SKM-1 treated with dmso at 0.1 percent for 144 hours (cell line): ENCODE measurements around the gene DNAJC13.
"Not testable (repeated sequence)": the region's sequence is repeated elsewhere in the genome, so short reads cannot be mapped to it uniquely, and the experiment has no call there.

Source experiments
- DNase-seq: peaks from one replicate; lab custom pipeline; 2025; ENCODE audit not compliant: unreplicated experiment; lab: John Stamatoyannopoulos, UW

Gene DNAJC13

DNA sequence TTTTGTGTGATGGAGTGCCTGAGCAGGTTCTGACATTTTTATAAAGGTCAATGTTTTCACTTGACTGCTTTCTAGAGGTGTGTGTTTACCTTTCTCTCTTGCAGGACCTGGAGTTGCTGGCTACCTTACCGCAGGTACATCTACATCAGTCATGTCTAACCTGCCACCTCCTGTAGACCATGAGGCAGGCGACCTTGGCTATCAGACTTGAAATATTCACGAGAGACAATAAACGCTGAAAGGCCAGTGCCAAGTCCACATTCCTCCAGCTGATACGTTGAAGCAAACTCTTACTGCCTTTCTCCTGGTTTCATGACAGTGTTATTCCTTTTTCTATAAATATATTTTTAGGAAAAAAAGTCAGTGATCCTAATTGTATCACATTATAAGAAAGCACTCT is 120.8 kb downstream of the DNAJC13 start:
- no peak for DNase-seq

DNA sequence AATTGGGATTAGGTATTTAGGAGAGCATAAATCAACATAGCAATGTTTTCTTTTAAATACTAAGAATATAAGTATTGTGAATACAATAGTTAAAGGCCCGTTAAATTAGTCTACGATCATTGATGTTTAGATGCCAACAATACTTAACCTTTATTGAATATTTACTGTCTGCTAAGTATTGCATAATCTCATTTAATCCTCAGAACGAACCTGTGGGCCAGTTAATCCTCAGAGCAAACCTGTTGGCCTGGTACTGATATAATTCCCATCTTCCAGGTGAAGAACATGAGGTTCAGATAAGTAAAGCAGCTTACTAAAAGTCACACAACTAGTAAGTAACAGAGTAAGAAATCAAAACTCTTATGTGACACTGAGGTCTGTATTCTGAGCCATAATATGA is 122.4 kb downstream of the DNAJC13 start:
- no peak for DNase-seq

DNA sequence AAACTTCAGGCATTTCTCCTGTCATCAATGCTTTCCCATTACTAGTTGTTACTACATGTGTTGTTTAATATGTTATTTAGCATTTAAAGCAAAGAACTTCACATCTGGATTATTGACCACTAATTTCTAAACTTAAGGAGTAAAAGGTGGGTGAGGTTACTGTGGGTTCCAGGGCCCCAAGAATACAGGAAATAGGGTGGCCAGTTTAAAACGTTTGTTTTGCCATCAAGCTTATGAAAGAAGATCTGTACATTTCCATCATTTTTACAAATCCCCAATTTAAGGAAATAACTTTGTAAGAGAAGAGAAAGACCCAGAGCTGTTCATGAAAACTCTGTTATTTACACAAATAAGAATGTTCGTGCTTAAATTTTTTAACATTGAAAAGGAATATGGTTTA is 125.3 kb downstream of the DNAJC13 start:
- no peak for DNase-seq

DNA sequence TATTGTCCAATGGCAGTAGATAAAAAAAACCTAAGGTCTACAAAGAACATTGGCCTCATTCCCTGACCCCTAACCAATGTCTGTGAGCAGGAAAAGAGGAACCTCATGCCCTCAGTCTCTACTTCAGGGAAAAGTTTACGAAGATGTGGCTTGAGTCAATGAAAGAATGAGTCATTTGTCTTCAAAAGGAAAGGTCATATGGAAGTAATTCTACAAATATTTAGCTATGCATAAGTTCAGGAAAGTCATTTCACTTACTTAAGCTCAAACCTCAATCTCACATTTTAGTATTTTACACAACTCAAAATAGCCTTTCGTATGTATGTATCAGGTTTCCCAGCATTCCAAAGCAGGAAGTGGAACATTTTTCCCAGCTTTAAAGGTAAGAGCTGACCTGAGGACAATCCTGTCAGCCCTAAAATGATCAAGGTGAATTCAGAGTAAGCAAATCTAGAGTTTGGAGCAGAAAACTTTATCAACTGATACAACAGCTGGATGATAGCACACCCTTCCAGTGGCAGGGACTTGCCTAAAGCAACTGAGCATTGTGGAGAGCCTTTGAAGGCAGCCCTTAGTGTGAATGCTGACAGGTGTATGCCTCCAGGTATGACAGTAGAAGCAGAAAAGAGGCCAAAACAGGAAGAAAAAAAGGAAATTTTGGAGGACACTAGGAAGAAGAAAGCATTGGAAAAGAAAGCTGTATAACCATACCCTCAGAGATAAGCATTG is 125.9 kb downstream of the DNAJC13 start:
- peak; percentile 68 for DNase-seq

DNA sequence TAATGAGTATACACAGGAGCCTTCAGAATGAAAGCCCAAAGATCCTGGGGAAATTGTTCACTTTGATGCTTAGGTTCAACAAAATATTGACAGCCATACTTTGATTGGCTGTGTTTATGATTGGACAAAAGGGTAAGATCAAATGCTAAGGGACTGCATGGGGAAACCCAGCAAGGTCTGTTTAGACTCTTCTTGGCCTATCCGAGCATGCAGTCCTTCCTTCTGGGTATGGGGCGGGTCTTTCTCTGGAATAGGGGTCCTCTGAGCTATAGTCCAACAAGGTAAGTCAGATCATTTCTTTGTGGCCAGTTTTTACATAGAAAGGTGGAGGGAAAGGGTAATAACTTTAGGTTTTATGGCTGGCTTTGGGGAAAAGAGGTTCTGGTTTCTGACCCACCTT is 126.8 kb downstream of the DNAJC13 start:
- no peak for DNase-seq

DNA sequence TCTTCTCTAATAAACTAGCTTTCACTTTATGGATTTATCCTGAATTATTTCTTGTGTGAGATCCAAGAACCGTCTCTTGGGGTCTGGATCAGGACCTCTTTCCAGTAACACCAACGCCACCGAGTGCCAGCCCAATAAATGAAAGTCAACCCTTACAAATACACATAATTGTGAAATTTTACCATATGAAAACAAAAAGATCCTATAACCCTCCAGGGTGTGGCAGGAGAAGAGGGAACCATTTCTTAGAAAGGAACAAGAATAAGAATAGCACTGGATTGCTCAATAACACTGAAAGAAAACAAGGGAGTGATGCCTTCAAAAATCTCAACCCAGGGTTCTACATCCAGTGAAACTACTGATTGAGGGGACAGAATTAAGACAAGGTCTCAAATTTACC is 128.2 kb downstream of the DNAJC13 start:
- peak; percentile 26 for DNase-seq

DNA sequence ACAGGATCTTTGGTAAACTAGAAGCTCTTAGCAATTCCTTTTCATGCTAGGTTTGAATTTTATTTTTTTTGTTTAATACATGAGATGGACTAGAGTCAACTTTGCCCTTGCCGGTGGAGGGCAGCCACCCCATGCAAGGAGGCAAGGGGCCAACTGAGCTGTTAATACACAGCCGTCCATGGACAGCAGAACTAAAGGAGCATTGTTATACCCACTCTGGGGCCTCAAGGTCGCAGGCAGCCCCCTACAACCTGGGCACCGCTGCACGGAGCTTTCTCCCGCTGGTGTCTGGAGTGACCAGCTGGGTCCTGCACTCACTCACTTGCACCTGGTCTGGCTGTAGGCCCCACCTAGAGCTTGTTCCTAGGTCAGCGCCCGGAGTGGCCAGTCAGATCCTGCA is 131.9 kb downstream of the DNAJC13 start:
- no peak for DNase-seq

DNA sequence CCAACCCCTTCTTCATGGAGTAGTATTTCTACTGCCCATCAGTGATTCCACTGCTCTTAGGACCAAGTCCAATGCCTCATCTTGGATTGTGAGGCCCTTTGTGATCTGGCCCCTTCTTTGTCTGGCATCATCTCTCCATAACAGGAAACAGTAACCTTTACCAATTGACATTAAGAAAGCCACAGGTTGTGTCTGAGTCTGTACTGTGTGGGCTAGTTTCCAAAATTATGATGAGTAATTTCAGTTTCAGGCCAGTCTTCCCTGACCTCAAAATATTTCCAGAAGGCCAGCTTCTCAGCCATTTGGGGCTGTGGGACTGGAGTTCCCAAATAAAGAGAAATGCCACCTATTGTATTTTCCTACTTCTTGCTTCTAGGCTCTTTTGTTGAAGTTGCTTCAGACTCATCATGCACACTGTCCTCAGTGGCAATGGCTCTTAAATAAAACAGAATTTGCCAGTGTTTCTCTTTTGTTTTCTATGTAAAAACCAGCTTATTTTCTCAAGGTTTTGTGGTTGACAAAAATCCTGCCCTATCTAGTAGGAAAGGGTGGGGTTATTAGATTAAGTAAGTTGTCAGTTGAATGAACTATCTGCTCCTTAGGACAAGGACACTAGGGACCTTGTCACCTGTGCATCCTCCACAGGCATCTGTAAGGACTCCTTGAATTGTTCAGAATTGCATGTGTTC is 132.7 kb downstream of the DNAJC13 start:
- DNase-seq = no peak

DNA sequence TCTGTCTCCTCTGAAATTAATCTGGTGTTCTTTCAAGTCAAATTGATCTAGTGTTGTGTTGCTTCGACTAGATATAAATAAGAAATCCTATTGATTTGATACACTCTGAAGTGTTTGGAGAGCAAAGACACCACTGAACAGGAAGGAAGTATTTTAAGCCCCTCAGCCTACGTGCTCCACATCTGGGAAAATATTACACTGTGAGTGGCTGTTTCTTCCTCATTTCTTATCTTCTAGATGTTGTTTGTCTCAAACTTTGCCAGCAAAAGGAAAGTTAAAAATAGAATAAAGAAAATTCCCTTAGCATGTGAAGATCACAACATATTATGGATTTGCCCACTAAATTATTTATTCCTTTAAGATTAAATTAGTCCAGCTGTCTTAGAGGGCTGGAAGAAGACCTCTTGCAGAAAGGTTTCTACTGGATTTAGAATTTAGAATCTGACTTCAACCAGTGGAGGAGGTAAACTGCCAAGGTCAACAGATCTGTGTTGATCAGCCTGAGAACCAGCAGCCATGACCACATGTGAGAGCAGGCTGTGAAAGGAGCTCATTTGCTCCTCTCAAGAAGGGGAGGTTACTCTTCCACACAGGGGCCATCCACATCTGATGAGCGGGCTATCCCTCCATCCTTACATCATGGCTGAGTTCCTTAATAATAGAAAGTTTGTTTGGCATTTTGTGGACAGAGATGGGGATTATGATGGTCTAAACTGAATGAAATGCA is 133.4 kb downstream of the DNAJC13 start:
- DNase-seq = peak; percentile 20

DNA sequence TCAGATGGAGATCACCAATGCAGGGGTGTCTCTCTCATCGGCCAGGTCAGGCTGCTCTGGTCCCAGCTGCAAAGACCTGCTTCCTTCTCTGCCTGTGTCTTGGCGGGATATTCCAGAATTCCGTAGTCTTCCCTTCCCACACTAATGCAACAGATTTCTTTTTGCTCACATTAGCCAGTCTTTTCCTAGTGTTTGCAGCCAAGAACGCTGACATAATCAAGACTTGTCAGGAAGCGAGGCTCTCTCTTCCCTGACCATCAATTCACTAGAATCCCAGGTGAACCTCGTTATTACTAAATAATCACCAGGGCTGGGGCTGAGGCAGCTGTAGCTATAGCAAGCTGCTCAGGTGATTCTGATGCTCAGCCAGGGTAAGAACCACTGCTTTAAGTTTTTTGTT is 136.5 kb downstream of the DNAJC13 start:
- DNase-seq = no peak

DNA sequence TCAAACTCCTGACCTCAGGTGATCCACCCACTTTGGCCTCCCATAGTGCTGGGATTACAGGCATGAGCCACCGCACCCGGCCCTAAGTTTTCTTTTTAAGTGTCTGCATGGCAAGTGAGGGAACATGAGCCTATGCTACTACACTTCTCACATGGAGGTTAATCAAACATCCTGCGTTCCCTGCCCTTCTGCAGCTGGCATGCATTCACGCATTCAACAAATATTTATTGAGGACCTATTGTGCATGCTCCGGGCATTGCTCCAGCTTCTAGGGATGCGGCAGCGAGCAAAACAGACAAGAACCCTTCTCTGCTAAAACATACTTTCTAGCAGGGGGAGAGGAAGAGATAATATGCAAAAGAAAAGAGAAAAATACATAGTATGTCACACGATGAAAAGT is 137.1 kb downstream of the DNAJC13 start:
- DNase-seq = no peak

DNA sequence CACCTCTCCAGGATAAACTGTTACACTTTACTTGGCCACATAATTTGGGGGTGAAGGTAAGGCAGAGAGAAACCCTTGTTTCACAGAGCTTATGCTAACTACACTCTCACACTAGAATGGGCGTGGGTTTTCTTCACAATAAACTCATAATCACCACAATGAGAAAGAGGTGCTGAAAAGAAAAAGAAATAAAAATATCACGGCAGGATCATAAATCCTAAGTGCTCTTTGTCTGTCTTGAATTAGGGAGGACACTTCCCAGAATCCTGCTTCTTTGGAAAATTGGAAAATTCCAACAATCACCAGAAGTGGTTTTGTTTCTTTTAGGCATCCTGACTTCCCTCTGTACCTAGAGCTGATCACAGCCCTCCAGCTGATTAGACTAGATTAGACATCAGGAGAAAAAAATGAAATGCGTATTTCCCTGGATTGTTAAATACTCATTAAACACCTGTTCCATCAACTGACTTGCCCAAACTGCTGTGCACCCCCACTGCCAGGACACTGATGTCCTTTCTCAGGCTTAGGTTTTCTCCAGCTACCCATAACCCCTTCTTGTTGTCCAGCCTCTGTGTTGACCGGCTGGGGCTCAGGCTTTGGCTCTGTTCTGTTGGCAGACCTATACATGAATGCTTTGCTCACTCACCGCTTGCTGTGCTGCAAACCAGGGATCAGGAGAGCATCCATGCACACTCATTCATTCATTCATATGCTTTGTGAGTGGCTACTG is 138.2 kb downstream of the DNAJC13 start:
- DNase-seq = no peak

DNA sequence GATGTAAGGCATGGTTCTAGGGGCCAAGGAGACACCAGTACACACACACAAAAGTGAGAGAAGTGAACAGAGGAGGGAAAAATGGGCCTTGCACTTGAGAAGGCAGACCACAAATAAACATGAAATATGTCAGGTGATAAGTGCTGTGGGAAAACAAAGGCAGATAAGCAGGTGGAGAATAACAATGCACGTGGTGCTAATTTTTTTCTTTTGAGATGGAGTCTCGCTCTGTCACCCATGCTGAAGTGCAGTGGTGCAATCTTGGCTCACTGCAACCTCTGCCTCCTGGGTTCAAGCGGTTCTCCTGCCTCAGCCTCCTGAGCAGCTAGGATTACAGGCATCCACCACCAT is 138.7 kb downstream of the DNAJC13 start:
- DNase-seq = not testable (repeated sequence)

DNA sequence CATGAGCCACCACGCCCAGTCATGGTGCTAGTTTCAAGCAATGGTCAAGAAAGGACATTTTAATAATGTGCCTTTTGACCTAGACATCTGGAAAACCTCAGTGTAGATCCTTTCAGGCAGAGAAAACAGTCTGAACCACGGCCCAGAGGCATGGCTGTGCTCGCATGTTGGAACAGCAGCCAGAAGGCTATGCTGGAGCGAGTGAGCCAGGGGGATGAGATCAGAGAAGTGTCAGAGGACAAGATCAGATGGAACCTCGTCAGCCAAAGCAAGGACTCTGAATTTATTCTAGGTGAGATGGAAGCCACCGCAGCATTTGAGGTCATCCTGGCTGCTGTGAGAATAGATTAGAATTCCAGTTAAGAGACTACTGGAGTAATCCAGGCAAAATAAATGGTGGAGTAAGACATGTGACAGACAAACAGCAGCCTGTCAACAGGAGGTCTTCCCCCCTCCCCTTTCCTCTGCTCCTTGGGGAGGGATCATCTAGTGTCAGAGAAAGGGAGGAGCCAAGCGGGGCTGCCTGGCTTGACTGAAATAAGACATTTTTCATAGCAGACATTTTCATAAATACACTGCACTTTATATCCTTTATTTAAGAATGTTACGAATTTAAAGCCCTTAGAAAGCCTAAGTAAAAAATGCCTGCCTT is 139.3 kb downstream of the DNAJC13 start:
- no peak for DNase-seq

DNA sequence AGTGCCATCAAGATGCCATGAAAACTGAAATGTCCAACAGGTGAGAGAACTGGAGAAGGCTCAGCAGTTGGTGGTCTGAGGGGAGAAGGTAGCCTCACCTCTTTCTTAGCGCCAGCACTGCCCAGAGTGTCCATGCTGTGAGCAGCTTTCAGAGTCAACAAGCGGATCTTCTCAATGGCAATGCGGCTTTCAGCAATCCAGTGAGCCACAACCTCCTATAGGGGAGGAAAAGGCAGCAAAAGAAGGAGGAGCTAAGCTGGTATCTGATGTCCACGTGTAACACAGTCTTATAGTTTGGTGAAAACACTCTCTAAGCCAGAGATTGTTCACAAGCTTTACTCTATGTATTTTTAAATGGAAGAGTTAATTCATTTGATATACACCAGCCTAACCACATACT is 143.7 kb downstream of the DNAJC13 start:
- DNase-seq = no peak

DNA sequence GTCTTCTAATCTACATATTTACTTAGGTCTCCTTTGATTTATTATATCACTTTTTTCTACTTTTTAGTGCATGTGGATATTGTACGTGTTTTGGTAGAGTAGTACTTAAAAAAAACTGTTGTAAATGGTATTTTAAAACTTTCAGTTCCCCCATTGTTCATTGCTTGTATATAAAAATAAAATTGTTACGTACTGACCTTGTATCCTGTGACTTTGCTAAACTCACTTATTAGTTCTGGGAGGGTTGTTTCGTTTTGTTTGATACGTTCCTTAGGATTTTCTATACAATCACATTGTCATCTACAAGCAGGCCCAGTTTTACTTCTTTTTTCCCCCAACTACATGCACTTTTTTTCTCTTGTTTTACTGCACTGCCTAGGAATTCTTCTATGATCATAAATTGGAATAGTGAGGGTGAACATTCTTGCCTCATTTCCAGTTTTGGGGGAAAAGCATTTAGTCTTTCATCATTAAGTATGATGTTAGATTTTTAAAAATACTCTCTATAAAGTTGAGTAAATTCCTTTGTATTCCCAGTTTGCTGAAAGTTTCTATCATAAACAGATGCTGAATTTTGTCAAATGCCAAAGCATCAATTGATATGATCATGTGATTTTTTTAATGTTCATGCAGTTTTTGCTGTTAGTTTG is 146.2 kb downstream of the DNAJC13 start:
- DNase-seq = no peak

DNA sequence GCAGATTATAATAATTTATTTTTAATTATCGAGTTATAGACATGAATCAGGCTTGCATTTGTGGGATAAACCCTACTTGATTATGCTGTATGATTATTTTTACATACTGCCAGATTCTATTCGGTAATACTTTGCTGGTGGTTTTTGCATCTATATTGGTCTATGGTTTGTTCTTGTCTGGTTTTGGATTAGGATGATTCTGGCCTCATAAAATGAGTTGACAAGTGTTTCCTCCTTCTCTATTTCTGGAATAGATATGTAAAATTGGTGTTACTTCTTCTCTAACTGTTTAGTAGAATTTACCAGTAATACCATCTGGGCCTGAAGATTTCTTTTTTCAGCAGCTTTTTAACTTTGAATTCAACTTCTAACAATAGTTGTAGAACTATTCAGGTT is 146.8 kb downstream of the DNAJC13 start:
- DNase-seq = no peak

DNA sequence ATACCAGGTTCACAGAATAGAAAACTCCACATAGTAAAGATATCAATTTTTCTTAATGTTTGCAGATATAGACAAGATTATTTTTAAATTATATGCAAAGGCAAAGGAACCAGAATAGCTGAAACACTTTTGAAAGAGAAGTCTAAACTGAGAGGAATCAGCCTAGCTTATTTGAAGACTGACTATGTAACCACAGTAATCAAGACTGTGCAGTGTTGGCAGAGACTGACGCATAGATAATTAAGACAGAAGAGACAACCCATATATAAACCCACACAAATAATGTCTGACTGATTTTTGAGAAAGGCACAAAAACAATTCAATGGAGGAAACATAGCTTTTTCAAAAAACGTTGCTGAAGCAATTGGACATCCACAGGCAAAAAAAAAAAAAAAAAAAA is 151.1 kb downstream of the DNAJC13 start:
- no peak for DNase-seq

DNA sequence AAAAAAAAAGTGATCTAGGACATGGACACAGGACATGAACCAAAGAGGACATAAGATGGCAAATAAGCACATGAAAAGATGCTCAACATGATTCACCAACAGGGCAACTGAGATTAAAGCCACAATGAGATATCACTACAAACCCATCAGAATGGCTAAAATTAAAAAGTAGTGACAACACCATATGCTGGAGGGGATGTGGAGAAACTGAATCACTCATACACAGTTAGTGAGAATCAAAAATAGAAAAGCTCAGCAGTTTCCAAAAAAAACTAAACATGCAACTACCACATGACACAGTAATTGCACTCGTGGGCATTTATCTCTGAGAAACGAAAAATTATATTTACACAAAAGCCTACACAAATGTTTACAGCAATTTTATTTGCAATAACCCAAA is 151.9 kb downstream of the DNAJC13 start:
- no peak for DNase-seq

DNA sequence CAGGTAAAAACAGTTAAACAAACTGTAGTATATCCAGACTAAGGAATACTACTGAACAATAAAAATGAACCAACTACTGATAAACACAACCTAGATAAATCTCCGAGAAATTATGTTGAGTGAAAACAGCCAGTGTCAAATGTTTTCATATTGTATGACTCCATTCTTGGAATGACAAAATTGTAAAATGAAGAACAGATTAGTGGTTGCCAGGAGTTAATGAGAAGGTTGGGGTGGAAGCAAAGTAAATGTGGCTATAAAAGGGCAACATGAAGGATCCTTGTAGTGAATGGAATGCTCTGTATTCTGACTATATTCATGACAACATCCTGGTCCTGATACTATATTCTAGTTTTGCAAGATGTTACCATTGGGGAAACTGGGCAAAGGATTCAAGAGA is 152.3 kb downstream of the DNAJC13 start:
- DNase-seq = no peak

DNA sequence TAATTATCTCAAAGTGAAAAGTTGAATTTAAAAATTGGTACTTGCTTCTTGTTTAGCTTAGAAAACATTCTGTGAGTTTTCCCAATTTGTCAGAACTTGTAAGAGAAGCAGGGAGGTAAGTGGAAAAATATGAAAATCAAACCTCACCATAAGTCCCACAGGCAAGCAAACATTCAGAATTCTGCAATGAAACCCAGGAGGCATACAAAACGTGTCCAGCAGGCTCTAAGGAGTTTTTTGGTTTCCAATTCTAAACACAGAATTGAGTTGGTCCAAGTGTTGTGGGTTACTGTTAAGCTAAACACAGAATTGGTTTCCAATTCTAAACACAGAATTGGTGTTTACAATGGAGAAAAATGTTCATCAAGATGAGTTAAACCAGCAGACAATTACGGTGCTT is 152.7 kb downstream of the DNAJC13 start:
- DNase-seq = no peak
